K562 (cell line): Measurements from ENCODE around the gene ANO2. TPM values are rescaled to one million over a fixed set of nuclear protein-coding genes. Genes with fewer than 3 reads are reported as not detected.

Experiments used
- ATAC-seq: fragments of 200-7000 bp; cut with Tn5 transposase; 3 replicates; pipeline ENCODE4 v1.9.1; 2020; ENCODE audit warnings: moderate library complexity
- BruUV-seq: library from RNA; stranded (reverse); fragments of 400-500 nt; replicated peaks from 2 replicates; lab custom pipeline; 2021; lab: Mats Ljungman, UMichigan
- CTCF ChIA-PET: fragments of 300-600 bp; formaldehyde crosslinking; extraction: SDS; loops from one replicate; lab custom pipeline; 2021; ENCODE audit warnings: low intra/inter-chr PET ratio; lab: Yijun Ruan, JAX
- POLR2A ChIA-PET: fragments of 300-600, 350-650 bp; sonication (Branson Sonifier 250); formaldehyde crosslinking; extraction: SDS; loops from one replicate; lab custom pipeline; 2021; ENCODE audit warnings: antibody characterized with exemption, inconsistent platforms; lab: Yijun Ruan, JAX
- DNase-seq, 4 experiments: peaks; one replicate each; pipeline versions ENCODE4 v3.0.0 to v3.0.0-alpha.2; 2011 to 2018; ENCODE audit warnings: low spot score in 3 of 4, mixed read lengths in 3 of 4; ENCODE audit errors: extremely low read depth in 1 of 4
- FAIRE-seq: peaks from 2 replicates; lab custom pipeline; 2011; peaks lifted over from hg19 to GRCh38; lab: Jason Lieb, UNC
- H2AFZ ChIP-seq: 2 replicates; pipeline ENCODE4 v1.6.0; 2011; ENCODE audit warnings: low read depth, low read length, control low read depth, inconsistent platforms
- H3K27ac ChIP-seq: fragments of 200-600 bp; 3 replicates; pipeline ENCODE4 v1.8.0; 2011; ENCODE audit warnings: low read depth, mild to moderate bottlenecking, control low read depth, inconsistent platforms, low read length, moderate library complexity, mixed read lengths; ENCODE audit errors: extremely low read depth
- H3K27me3 ChIP-seq, 2 experiments: fragments of 300-600 bp in 1 of 2; 2 replicates in 1 of 2; 3 replicates in 1 of 2; pipeline versions ENCODE4 v1.6.0 to v1.8.0; 2011; ENCODE audit warnings: inconsistent platforms in 2 of 2, low read length in 2 of 2, mild to moderate bottlenecking in 1 of 2, mixed read lengths in 1 of 2, moderate library complexity in 1 of 2; ENCODE audit not compliant: control insufficient read depth in 2 of 2, insufficient read depth in 2 of 2
- H3K36me3 ChIP-seq: fragments of 300-600 bp; 3 replicates; pipeline ENCODE4 v1.8.0; 2011; ENCODE audit warnings: mild to moderate bottlenecking, low read length, inconsistent platforms; ENCODE audit not compliant: control insufficient read depth, insufficient read depth
- H3K4me1 ChIP-seq, 2 experiments: fragments of 200-600 bp in 1 of 2; replicated peaks in 1 of 2; 2 replicates in 1 of 2; 3 replicates in 1 of 2; pipeline versions ENCODE4 v1.5.1 to v1.8.0; 2011; ENCODE audit warnings: inconsistent platforms in 2 of 2, low read length in 2 of 2, mild to moderate bottlenecking in 1 of 2, mixed read lengths in 1 of 2, moderate library complexity in 1 of 2; ENCODE audit not compliant: control insufficient read depth in 2 of 2, insufficient read depth in 2 of 2
- H3K4me2 ChIP-seq: 2 replicates; pipeline ENCODE4 v1.6.1; 2011; ENCODE audit warnings: low read length, control low read depth, inconsistent platforms, mixed read lengths; ENCODE audit not compliant: insufficient read depth
- H3K4me3 ChIP-seq: fragments of 200-600 bp; sonication (generic), shearing (Covaris generic); 2 replicates; pipeline ENCODE4 v1.5.1; 2016; ENCODE audit warnings: control low read depth, inconsistent platforms
- H3K79me2 ChIP-seq: fragments of 200-600 bp; 3 replicates; pipeline ENCODE4 v1.8.0; 2011; ENCODE audit warnings: low read length, inconsistent platforms; ENCODE audit not compliant: control insufficient read depth, insufficient read depth
- H3K9ac ChIP-seq, 2 experiments: 2 replicates each; pipeline versions ENCODE4 v1.6.0 to v1.6.1; 2011; ENCODE audit warnings: low read depth in 2 of 2, low read length in 2 of 2, control low read depth in 1 of 2, inconsistent platforms in 1 of 2, mild to moderate bottlenecking in 1 of 2, mixed read lengths in 1 of 2; ENCODE audit not compliant: insufficient read depth in 1 of 2
- H3K9me1 ChIP-seq: one replicate; pipeline ENCODE4 v1.6.0; 2011; ENCODE audit warnings: inconsistent platforms, mild to moderate bottlenecking, low read length, moderate library complexity; ENCODE audit not compliant: control insufficient read depth, insufficient read depth
- H3K9me3 ChIP-seq: replicated peaks from 2 replicates; pipeline ENCODE4 v1.5.1; 2011; ENCODE audit warnings: low read depth, low read length, inconsistent platforms; ENCODE audit not compliant: control insufficient read depth, insufficient read depth
- H4K20me1 ChIP-seq: replicated peaks from 2 replicates; pipeline ENCODE4 v1.6.1; 2011; ENCODE audit warnings: low read length, inconsistent platforms, mixed read lengths; ENCODE audit not compliant: control insufficient read depth, insufficient read depth
- EHMT2 ChIP-seq: fragments of 450-650 bp; IDR thresholded peaks from 2 replicates; pipeline ENCODE4 v1.6.1; 2018; ENCODE audit warnings: antibody characterized with exemption
- GATAD2A ChIP-seq: fragments of 450-650 bp; IDR thresholded peaks from 2 replicates; pipeline ENCODE4 v1.6.1; 2017
- HMG20A ChIP-seq: fragments of 450-650 bp; formaldehyde crosslinking; conservative IDR thresholded peaks from 2 replicates; pipeline ENCODE4 v1.4.0; 2020; ENCODE audit warnings: mild to moderate bottlenecking, mixed read lengths
- ZBTB8A ChIP-seq: fragments of 450-650 bp; IDR thresholded peaks from 2 replicates; pipeline ENCODE4 v1.6.1; 2018; ENCODE audit warnings: mild to moderate bottlenecking, moderate library complexity; ENCODE audit not compliant: partially characterized antibody
- whole genome bisulfite sequencing: fragments of 100-300 bp; shearing (Covaris generic); methylation state at CpG from one replicate; pipeline ENCODE4 v1.1.6; 2016; ENCODE audit warnings: low coverage, mixed read lengths; ENCODE audit not compliant: insufficient coverage; ENCODE audit errors: missing lambda C conversion rate; 5-methylcytosine and 5-hydroxymethylcytosine counted together
- in situ Hi-C: fragments of 300-500 bp; cut with MboI; formaldehyde crosslinking; loops from 4 replicates; pipeline ENCODE4 v1.15.0; 2018; ENCODE audit warnings: inconsistent platforms, mixed read lengths
- intact Hi-C: fragments of 100-400 bp; cut with micrococcal nuclease; formaldehyde crosslinking; loops from 2 replicates; pipeline ENCODE4 v1.14.2; 2022
- polyA plus RNA-seq, 8 experiments: library from polyadenylated mRNA; depleted of rRNA in 4 of 8; stranded (reverse) in 5 of 8; unstranded in 3 of 8; fragments of >200 nt; fragmentation: Nextera tagmentation in 2 of 8; fragmentation: Illumina TruSeq in 1 of 8; extraction: Ambion mirVana in 2 of 8; extraction: Trizol in 1 of 8; gene quantifications; 2 replicates each; pipeline versions ENCODE4 v1.2.1 to v1.2.3, GENCODE V29; 2011 to 2014; ENCODE audit warnings: inconsistent platforms in 1 of 8, missing spikeins in 1 of 8
- total RNA-seq, 7 experiments: library from RNA; depleted of rRNA in 6 of 7; stranded (reverse); fragments of >200 nt in 6 of 7; fragmentation: Illumina TruSeq in 2 of 7; extraction: Trizol in 2 of 7; gene quantifications; 2 replicates each; pipeline versions ENCODE4 v1.2.1 to v1.2.3, GENCODE V29; 2011 to 2021; ENCODE audit warnings: low replicate concordance in 1 of 7
- TF ChIP-seq, protein P1 (sequence below), 2 experiments: IDR thresholded peaks in 1 of 2; conservative IDR thresholded peaks in 1 of 2; 2 replicates each; pipeline ENCODE4 v1.6.1; 2016; ENCODE audit warnings: low read depth in 2 of 2, mild to moderate bottlenecking in 1 of 2, missing compliant biosample characterization in 1 of 2, missing genetic modification characterization in 1 of 2, moderate library complexity in 1 of 2
- TF ChIP-seq, protein P2 (sequence below): fragments of 450-650 bp; formaldehyde crosslinking; IDR thresholded peaks from 2 replicates; pipeline ENCODE4 v1.4.0; 2022; ENCODE audit warnings: mild to moderate bottlenecking, moderate library complexity
- TF ChIP-seq, protein P3 (sequence below): fragments of 250-450 bp; sonication (Bioruptor Pico); IDR thresholded peaks from 2 replicates; pipeline ENCODE4 v1.4.0; 2020; ENCODE audit warnings: borderline replicate concordance
- TF ChIP-seq, protein P4 (sequence below): fragments of 250-450 bp; sonication (Bioruptor Pico); IDR thresholded peaks from 2 replicates; pipeline ENCODE4 v1.8.0; 2022; ENCODE audit warnings: inconsistent platforms
- TF ChIP-seq, protein P5 (sequence below): sonication (generic); formaldehyde crosslinking; IDR thresholded peaks from 2 replicates; pipeline ENCODE4 v1.9.0; 2022; ENCODE audit warnings: mild to moderate bottlenecking, missing genetic modification reagents

Gene ANO2
- total and polyA plus RNA-seq, 9 of the 15 experiments (the other 6 are each of a cell fraction or from before 2014, with no cell fraction given) = 0.64 TPM; not detected in 8

DNA sequence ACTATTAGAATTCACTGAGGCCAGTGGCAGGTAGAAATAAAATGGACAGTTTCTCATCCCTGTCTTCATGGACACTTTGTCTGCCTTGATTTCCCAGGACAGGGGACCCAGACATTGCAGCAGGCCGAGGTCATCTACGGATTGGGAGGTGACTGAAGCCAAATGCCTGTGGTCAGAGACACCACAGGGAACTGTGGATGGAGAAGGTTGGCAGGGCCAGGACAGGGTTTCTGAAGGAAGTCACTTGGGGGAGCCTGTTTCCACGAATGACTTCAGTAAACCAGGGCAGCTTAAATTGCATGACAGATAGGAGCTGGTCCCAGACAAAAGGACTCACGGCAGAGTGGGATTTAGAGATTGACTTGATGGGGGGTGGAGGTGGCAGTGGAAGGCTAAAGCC is 288.2 kb downstream of the ANO2 start (continued):
- TF ChIP-seq, protein P1, sequence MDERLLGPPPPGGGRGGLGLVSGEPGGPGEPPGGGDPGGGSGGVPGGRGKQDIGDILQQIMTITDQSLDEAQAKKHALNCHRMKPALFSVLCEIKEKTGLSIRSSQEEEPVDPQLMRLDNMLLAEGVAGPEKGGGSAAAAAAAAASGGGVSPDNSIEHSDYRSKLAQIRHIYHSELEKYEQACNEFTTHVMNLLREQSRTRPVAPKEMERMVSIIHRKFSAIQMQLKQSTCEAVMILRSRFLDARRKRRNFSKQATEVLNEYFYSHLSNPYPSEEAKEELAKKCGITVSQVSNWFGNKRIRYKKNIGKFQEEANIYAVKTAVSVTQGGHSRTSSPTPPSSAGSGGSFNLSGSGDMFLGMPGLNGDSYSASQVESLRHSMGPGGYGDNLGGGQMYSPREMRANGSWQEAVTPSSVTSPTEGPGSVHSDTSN (CRISPR knock-in tag; IDR thresholded peaks at IDR 0.05; ENCODE audit: low read depth) = no peak
- TF ChIP-seq, protein P1 (tag; conservative IDR thresholded peaks at IDR 0.05; ENCODE audit: low read depth) = no peak
- TF ChIP-seq, protein P2, sequence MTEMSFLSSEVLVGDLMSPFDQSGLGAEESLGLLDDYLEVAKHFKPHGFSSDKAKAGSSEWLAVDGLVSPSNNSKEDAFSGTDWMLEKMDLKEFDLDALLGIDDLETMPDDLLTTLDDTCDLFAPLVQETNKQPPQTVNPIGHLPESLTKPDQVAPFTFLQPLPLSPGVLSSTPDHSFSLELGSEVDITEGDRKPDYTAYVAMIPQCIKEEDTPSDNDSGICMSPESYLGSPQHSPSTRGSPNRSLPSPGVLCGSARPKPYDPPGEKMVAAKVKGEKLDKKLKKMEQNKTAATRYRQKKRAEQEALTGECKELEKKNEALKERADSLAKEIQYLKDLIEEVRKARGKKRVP (CRISPR knock-in tag) = no peak
- no peak for TF ChIP-seq GATAD2A

DNA sequence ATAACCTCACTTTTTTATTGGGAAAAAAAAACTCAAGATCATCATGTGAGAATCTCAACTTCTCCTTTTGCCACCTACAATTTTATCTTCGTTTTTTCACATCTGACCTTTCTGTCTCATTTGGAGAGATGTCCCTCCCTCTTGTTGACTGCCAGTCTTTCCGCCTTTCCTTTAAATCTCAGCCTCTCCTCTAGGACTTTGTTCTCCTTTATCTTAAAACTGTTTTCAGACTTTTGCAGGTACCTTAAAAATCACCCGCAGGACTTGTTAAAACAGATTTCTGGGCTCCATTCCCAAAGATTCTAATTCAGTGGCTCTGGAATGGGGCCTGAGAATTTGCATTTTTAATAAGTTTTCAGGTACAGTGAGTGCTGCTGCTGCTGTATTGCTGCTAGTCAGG is 289.9 kb downstream of the ANO2 start:
- H3K9me1 ChIP-seq = no peaks in the 10 kb centered on the region
- FAIRE-seq = no peak
- in situ Hi-C loops = no loop called here

More for the DNA sequence above, 289.9 kb downstream of the ANO2 start:
- 0% methylated on average over 3 of the region's 3 CpGs for WGBS
- H3K4me2 ChIP-seq = no peak overlapping the region
- ATAC-seq (no peak), DNase-seq (no peak)
- intact Hi-C loops = no loop called here
- H3K79me2 ChIP-seq = no peaks in the 10 kb centered on the region
- H3K4me1 ChIP-seq = no peaks in the 10 kb centered on the region
- no peak overlapping the region for H2AFZ ChIP-seq
- BruUV-seq = no TSS peak
- no peak overlapping the region for H3K4me3 ChIP-seq
- ChIA-PET POLR2A (no interaction called here), CTCF (no interaction called here)
- no peaks in the 10 kb centered on the region for H3K9me3 ChIP-seq
- H3K27me3 ChIP-seq = no peaks in the 10 kb centered on the region
- H4K20me1 ChIP-seq = no peaks in the 10 kb centered on the region
- no peak overlapping the region for H3K9ac ChIP-seq
- H3K27ac ChIP-seq = no peak overlapping the region
- TF ChIP-seq EHMT2 (no peak), ZBTB8A (no peak), HMG20A (CRISPR knock-in tag) (no peak)
- TF ChIP-seq, protein P3, sequence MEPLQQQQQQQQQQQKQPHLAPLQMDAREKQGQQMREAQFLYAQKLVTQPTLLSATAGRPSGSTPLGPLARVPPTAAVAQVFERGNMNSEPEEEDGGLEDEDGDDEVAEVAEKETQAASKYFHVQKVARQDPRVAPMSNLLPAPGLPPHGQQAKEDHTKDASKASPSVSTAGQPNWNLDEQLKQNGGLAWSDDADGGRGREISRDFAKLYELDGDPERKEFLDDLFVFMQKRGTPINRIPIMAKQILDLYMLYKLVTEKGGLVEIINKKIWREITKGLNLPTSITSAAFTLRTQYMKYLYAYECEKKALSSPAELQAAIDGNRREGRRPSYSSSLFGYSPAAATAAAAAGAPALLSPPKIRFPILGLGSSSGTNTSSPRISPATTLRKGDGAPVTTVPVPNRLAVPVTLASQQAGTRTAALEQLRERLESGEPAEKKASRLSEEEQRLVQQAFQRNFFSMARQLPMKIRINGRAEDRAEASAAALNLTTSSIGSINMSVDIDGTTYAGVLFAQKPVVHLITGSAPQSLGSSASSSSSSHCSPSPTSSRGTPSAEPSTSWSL (CRISPR knock-in tag) = no peak
- TF ChIP-seq, protein P4, sequence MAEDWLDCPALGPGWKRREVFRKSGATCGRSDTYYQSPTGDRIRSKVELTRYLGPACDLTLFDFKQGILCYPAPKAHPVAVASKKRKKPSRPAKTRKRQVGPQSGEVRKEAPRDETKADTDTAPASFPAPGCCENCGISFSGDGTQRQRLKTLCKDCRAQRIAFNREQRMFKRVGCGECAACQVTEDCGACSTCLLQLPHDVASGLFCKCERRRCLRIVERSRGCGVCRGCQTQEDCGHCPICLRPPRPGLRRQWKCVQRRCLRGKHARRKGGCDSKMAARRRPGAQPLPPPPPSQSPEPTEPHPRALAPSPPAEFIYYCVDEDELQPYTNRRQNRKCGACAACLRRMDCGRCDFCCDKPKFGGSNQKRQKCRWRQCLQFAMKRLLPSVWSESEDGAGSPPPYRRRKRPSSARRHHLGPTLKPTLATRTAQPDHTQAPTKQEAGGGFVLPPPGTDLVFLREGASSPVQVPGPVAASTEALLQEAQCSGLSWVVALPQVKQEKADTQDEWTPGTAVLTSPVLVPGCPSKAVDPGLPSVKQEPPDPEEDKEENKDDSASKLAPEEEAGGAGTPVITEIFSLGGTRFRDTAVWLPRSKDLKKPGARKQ (CRISPR knock-in tag) = no peak
- TF ChIP-seq, protein P5, sequence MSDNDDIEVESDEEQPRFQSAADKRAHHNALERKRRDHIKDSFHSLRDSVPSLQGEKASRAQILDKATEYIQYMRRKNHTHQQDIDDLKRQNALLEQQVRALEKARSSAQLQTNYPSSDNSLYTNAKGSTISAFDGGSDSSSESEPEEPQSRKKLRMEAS = no peak
- no peaks in the 10 kb centered on the region for H3K36me3 ChIP-seq
